Coronary artery (tissue), 2 donors: ENCODE data around the gene KCNMA1.

Experiments
- DNase-seq: peaks from one replicate; pipeline ENCODE4 v3.0.0-alpha.2; 2017; ENCODE audit warnings: low spot score
- H3K27ac ChIP-seq, 2 donors: fragments of 200-600 bp; sonication (generic); one replicate each; pipeline ENCODE4 v1.5.1; 2016 to 2019
- H3K4me3 ChIP-seq: fragments of 200-600 bp; sonication (generic); 2 replicates; pipeline ENCODE4 v1.5.1; 2016; ENCODE audit warnings: mild to moderate bottlenecking, moderate library complexity
- CTCF ChIP-seq: fragments of 200-600 bp; sonication (generic); IDR thresholded peaks from one replicate; pipeline ENCODE4 v1.5.1; 2019; ENCODE audit warnings: antibody characterized with exemption

Gene KCNMA1

GRCh38 chr10:77189075-77189474 lies 448.5 kb downstream of the KCNMA1 start:
- TF ChIP-seq CTCF: no peak
- DNase-seq: no peak
- Histone ChIP-seq H3K27ac (no peak overlapping the region), H3K4me3 (no peak overlapping the region)

DNA sequence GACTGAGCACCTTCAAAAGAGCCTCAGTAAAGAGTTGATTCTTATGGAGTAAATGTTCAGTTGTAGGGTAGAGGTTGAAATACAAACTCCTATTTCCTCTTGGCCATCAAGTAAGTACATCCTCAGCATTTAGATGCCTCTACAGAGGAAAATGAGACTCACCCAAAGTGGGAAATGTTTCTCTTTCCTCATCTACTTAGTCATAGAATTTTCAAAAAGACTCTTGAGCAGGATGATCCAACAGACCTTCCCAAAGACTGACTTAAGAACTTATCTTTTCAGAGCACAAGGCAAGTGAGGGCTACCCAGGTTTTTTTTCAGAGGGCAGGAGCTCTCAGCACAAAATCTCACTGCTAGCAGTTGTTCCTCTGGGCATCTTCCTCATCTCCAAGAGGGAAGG lies 449.1 kb downstream of the KCNMA1 start:
- no peak for DNase-seq
- Histone ChIP-seq H3K4me3 (no peak overlapping the region), H3K27ac (no peak overlapping the region)
- no peak for TF ChIP-seq CTCF

GRCh38 chr10:77188000-77188395 lies 449.6 kb downstream of the KCNMA1 start:
- no peak for DNase-seq
- TF ChIP-seq CTCF: no peak
- Histone ChIP-seq H3K4me3 (no peak overlapping the region), H3K27ac (no peak overlapping the region)

GRCh38 chr10:77187376-77187999 lies 450.1 kb downstream of the KCNMA1 start:
- no peak overlapping the region for H3K27ac ChIP-seq
- no peak for DNase-seq
- TF ChIP-seq CTCF: no peak
- H3K4me3 ChIP-seq: no peak overlapping the region

GRCh38 chr10:77186936-77187335 lies 450.7 kb downstream of the KCNMA1 start:
- no peak for DNase-seq
- H3K4me3 ChIP-seq: no peak overlapping the region
- H3K27ac ChIP-seq: no peak overlapping the region
- no peak for TF ChIP-seq CTCF

GRCh38 chr10:77185696-77186095 lies 451.9 kb downstream of the KCNMA1 start:
- no peak overlapping the region for H3K27ac ChIP-seq
- no peak for DNase-seq

More at GRCh38 chr10:77185696-77186095, 451.9 kb downstream of the KCNMA1 start:
- no peak overlapping the region for H3K4me3 ChIP-seq
- no peak for TF ChIP-seq CTCF
